Activated T-helper 2 cell treated with anti-CD3 and anti-CD28 coated beads, Interferon-gamma antibody, Interleukin-2, Interleukin-4, amounts not matched to agents 10 μg/mL and 5 μg/mL and 100 μg/mL, durations not matched to agents 14 hours and 24 hours and 36 hours (primary cell): ENCODE data around the gene TTC33. TPM values are rescaled to one million over a fixed set of nuclear protein-coding genes. Genes with fewer than 3 reads are reported as not detected.

Source experiments
- DNase-seq: peaks from one replicate; pipeline ENCODE4 v3.0.0; 2021; ENCODE audit warnings: low spot score
- H3K27ac Mint-ChIP-seq: one replicate; pipeline ENCODE4 v1.8.0; 2021; ENCODE audit warnings: mixed read lengths
- H3K27me3 Mint-ChIP-seq: one replicate; pipeline ENCODE4 v1.8.0; 2021; ENCODE audit warnings: low read depth, mixed read lengths
- H3K36me3 Mint-ChIP-seq: one replicate; pipeline ENCODE4 v1.8.0; 2021; ENCODE audit warnings: low read depth, mixed read lengths
- H3K4me1 Mint-ChIP-seq: one replicate; pipeline ENCODE4 v1.8.0; 2021; ENCODE audit warnings: low read depth, mixed read lengths
- H3K4me3 Mint-ChIP-seq: one replicate; pipeline ENCODE4 v1.8.0; 2021; ENCODE audit warnings: low read depth, mild to moderate bottlenecking, moderate library complexity, mixed read lengths
- H3K9me3 Mint-ChIP-seq: one replicate; pipeline ENCODE4 v1.8.0; 2021; ENCODE audit warnings: mixed read lengths
- intact Hi-C: fragments of 100-400 bp; cut with micrococcal nuclease; formaldehyde crosslinking; loops from one replicate; pipeline ENCODE4 v1.15.1; 2023
- total RNA-seq: library from RNA; stranded (reverse); gene quantifications from 2 replicates; pipeline ENCODE4 v1.2.3, GENCODE V29; 2022

TTC33 gene
- total RNA-seq, 1 donor from 2014 or later: 29.3 TPM

DNA sequence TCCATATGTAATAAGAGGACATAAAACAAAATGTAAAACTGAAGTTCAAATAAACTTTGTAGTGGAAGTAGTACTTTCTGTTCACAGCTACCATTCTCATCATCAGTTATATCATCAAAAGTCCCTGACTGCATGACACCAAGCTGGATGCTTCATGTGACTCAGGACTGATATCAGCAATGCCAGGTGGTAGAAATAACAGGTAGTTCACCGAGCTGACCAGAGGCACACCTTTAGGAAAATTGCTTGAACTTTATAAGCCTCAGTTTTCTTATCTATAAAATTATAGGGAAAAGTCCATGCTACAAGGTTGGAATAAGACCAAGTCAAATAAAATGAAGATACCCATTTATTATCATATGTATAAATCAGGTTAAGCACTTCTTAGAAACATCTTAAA lies 200.9 kb downstream of the TTC33 start:
- Mint-ChIP-seq H3K27me3 (no peaks in the 10 kb centered on the region), H3K4me1 (peaks cover 6% of the 10 kb centered on the region), H3K4me3 (no peak overlapping the region), H3K36me3 (no peaks in the 10 kb centered on the region), H3K9me3 (peaks cover 5% of the 10 kb centered on the region), H3K27ac (no peak overlapping the region)
- DNase-seq: no peak
- intact Hi-C loops: no loop called here

DNA sequence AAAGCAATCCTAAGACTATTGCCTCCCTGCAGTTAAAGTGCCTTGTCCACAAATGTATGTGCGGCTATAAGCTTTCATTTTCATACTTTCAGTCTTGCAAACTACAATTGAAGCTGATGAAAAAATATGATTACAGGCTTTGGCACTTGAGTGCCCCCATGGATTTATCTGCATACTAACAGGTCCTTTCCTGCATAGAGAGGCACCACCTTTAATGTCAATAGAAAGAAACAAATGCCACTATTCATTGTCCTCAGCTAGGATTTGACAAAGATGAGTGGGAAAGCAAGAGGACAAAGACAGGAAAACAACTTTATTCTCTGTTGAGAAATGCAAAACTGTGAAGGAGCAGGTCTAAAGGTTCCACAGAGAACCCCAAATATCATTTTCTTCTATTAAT lies 201.7 kb downstream of the TTC33 start:
- intact Hi-C loops: no loop called here
- no peak for DNase-seq
- Mint-ChIP-seq H3K27ac (no peak overlapping the region), H3K4me1 (peaks cover 6% of the 10 kb centered on the region), H3K27me3 (no peaks in the 10 kb centered on the region), H3K9me3 (peaks cover 5% of the 10 kb centered on the region), H3K36me3 (no peaks in the 10 kb centered on the region), H3K4me3 (no peak overlapping the region)

DNA sequence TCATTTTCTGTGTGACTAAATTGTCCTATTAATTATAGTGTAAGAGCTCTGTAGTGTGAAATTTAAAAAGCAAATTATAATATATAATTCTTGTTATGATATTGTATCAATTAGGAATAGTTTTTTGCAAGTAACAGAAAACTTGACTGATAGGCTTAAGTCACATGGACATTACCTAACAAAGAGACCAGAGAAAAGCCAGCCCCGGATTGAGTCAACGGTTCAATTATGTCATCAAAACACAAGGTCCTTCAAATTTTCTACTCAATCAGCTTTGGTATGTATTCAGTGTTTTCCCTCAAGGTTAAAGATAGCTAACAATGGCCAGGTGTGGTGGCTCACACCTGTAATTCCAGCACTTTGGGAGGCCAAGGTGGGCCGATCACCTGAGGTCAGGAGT lies 202.8 kb downstream of the TTC33 start:
- H3K4me3 Mint-ChIP-seq: no peak overlapping the region

DNA sequence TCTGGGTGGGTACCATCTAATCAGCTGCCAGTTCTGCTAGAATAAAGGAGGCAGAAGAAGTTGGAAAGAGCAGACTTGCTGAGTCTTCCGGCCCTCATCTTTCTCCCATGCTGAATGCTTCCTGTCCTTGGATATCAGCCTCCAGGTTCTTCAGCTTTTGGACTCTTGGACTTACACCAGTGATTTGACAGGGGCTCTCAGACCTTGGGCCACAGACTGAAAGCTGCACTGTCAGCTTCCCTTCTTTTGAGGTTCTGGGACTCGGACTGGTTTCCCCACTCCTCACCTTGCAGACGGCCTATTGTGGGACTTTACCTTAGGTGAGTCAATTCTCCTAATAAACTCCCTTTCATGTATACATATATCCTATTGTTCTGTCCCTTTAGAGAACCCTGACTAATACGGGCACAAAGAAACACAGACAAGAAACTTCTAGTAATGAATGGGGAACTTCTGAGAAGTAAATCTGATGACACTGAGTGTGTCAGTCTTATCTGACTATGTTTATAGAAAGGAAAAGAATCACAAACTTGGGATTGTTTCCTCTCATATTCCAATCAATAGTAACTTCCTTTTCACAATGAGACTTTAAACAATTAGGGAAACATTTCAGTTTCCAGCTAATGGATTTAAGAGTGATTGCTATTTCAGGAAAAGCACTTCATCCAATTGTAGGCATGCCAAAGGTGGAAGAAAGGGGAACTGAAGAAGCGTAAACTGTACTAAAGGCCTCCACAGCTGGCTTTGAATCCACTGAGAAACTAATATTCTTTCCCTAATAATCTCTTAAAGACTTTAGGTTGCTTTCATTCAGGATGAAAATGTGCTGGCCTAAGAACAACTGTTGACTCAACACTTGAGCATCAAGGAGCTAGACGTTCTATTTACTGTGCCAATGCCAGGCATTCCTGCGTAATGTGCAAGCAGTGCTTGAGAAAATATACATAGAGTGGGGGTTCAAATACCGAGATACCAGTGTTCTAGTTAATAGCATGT lies 204.0 kb downstream of the TTC33 start:
- intact Hi-C loops: no loop called here
- H3K36me3 Mint-ChIP-seq: no peaks in the 10 kb centered on the region
- H3K9me3 Mint-ChIP-seq: peaks cover 5% of the 10 kb centered on the region
- DNase-seq: no peak
- H3K4me3 Mint-ChIP-seq: no peak overlapping the region
- no peaks in the 10 kb centered on the region for H3K27me3 Mint-ChIP-seq
- peaks cover 6% of the 10 kb centered on the region for H3K4me1 Mint-ChIP-seq
- no peak overlapping the region for H3K27ac Mint-ChIP-seq

More for the DNA sequence above, 202.8 kb downstream of the TTC33 start:
- H3K4me1 Mint-ChIP-seq: peaks cover 6% of the 10 kb centered on the region
- intact Hi-C loops: no loop called here
- peaks cover 5% of the 10 kb centered on the region for H3K9me3 Mint-ChIP-seq
- H3K27me3 Mint-ChIP-seq: no peaks in the 10 kb centered on the region
- H3K27ac Mint-ChIP-seq: no peak overlapping the region
- DNase-seq: no peak
- H3K36me3 Mint-ChIP-seq: no peaks in the 10 kb centered on the region

DNA sequence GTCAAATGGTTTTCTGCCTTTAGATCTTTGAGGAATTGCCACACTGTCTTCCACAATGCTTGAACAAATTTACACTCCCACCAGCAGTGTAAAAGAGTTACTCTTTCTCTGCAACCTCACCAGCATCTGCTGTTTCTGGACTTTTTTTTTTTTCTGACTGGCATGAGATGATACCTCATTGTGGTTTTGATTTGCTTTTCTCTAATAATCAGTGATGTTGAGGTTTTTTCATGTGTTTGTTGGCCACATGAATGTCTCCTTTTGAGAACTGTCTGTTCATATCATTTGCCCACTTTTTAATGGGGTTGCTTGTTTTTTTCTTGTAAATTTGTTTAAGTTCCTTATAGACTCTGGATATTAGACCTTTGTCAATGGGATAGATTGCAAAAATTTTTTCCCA lies 205.3 kb downstream of the TTC33 start:
- intact Hi-C loops: no loop called here

DNA sequence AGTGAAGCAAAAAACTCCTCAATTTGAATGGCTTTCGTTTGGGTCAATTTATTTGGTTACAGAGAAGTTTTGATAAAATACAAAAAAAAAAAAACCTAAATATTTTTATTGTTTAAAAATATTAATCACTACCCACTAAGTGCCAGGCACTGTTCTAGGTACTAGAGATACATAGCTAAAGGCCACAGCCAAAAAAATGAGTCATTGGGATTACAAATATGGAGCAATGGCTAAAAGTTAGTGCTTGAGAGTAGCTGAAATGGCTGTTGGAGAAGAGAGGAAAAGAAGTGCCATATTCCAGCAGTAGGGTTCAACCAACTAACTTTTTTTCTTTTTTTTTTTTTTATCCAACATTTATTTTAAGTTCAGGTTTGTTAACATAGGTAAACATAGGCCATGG lies 206.1 kb downstream of the TTC33 start:
- Mint-ChIP-seq H3K36me3 (no peaks in the 10 kb centered on the region), H3K27ac (no peak overlapping the region), H3K27me3 (no peaks in the 10 kb centered on the region), H3K9me3 (peaks cover 5% of the 10 kb centered on the region), H3K4me1 (peaks cover 6% of the 10 kb centered on the region), H3K4me3 (no peak overlapping the region)
- no peak for DNase-seq
- intact Hi-C loops: no loop called here

More for the DNA sequence above, 205.3 kb downstream of the TTC33 start:
- DNase-seq: no peak
- no peaks in the 10 kb centered on the region for H3K27me3 Mint-ChIP-seq
- H3K4me3 Mint-ChIP-seq: no peak overlapping the region
- no peak overlapping the region for H3K27ac Mint-ChIP-seq
- H3K9me3 Mint-ChIP-seq: peaks cover 5% of the 10 kb centered on the region
- H3K36me3 Mint-ChIP-seq: no peaks in the 10 kb centered on the region
- peaks cover 6% of the 10 kb centered on the region for H3K4me1 Mint-ChIP-seq

DNA sequence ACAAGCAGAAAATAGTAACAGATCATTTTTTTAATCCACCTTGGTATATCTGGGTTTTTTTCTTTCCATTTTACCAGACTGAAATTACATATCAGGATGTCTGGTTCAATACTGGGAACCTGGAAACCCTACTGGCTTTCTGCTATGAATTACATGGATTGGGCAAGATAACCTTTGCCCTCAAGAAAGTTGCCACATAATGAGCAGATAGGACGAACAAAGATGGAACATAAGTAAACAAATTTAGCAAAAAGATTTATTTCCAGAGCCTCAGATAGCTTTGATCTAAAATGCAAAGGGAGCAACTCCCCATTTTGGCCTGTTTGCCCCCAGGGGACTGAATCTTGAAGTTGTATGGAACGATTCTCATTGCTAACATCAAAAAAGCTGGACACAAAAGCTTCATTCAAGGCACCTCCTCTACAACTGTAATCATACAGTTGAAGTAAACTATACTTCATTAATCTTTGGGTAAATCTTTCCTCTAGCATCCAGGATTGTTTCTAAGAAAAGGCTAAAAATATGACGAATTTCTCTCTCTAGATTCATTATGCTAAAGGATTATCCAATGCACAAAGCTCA lies 207.7 kb downstream of the TTC33 start:
- Mint-ChIP-seq H3K9me3 (peaks cover 5% of the 10 kb centered on the region), H3K27me3 (no peaks in the 10 kb centered on the region), H3K4me1 (peaks cover 2% of the 10 kb centered on the region), H3K27ac (no peak overlapping the region), H3K36me3 (no peaks in the 10 kb centered on the region), H3K4me3 (no peak overlapping the region)
- intact Hi-C loops: no loop called here
- DNase-seq: no peak

DNA sequence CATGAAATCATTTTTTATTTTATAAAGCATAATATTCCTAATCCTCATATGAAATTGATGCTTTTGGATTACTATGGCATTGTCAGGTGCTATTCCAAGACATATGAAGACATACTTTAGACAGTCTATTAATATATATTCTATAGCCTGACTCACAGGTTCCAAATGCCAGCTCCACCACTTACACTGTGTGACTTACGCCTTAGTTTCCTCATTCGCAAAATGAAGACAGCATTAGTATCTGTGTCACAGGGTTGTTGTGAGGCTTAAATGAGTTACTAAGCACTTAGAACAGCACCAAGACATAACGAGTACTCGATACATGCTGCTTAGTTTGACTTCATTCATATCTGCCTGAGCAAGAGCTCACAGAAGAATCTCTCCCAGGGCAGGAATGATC lies 208.2 kb downstream of the TTC33 start:
- intact Hi-C loops: no loop called here
- H3K27me3 Mint-ChIP-seq: no peaks in the 10 kb centered on the region
- H3K4me1 Mint-ChIP-seq: peaks cover 2% of the 10 kb centered on the region
- H3K9me3 Mint-ChIP-seq: peaks cover 5% of the 10 kb centered on the region
- DNase-seq: no peak
- no peak overlapping the region for H3K4me3 Mint-ChIP-seq
- H3K36me3 Mint-ChIP-seq: no peaks in the 10 kb centered on the region
- H3K27ac Mint-ChIP-seq: no peak overlapping the region

DNA sequence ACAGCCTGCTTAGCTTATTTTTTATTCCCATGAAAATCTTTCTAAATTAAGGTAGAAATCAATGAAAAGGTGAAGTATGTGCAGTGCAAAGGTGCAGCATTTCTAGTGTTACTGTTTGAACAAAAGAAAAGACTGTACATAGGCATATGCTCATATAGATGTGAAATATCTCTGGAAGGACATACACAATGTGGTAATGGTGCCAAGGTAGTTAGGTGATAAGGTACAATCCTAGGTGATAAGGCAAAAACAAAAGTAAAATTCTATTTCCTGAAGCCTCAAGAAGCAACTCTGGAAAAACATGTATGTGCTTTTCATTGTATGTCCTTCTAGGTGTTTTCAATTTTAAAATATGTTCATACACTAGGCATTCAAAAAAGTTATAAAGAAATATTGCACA lies 215.5 kb downstream of the TTC33 start:
- Mint-ChIP-seq H3K36me3 (peaks cover 13% of the 10 kb centered on the region), H3K27ac (no peak overlapping the region), H3K4me3 (no peak overlapping the region), H3K9me3 (peaks cover 17% of the 10 kb centered on the region), H3K27me3 (no peaks in the 10 kb centered on the region), H3K4me1 (no peaks in the 10 kb centered on the region)
- intact Hi-C loops: no loop called here
- DNase-seq: no peak

DNA sequence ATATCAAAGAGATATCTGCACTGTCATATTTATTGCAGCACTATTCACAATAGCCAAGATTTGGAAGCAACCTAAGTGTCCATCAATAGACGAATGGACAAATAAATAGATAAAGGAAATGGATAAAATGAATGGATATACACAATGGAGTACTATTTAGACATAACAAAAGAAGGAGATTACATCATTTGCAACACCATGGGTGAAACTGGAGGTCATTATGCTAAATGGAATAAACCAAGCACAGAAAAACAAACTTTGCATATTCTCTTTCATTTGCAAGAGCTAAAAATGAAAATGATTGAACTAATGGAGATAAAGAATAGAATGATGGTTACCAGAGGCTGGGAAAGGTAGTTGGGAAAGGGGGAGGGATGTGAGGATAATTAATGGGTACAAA lies 231.1 kb downstream of the TTC33 start:
- Mint-ChIP-seq H3K27me3 (no peaks in the 10 kb centered on the region), H3K4me3 (no peak overlapping the region), H3K36me3 (peaks cover 6% of the 10 kb centered on the region), H3K4me1 (peaks cover 14% of the 10 kb centered on the region), H3K9me3 (peaks cover 14% of the 10 kb centered on the region), H3K27ac (no peak overlapping the region)
- DNase-seq: no peak
- intact Hi-C loops: no loop called here

DNA sequence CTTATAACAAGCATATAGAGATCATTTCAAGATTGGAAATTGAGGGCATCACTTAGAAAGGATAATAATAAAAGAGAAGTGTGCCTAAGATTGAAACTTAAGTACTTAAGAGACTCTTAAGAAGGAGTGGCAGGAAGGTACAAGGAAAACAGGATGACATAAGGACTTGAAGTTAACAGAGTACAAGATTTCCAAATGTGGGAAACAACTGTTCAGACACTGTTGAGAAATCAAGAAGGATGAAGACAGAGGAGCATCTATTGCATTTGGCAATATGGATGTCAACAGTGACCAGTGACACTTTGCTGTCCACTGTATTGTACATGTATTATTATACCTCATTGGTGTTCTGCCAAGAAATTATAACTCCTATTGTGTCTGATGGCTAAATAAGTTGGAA lies 233.8 kb downstream of the TTC33 start:
- intact Hi-C loops: no loop called here
- DNase-seq: no peak
- peaks cover 14% of the 10 kb centered on the region for H3K9me3 Mint-ChIP-seq
- H3K27ac Mint-ChIP-seq: no peak overlapping the region
- H3K27me3 Mint-ChIP-seq: no peaks in the 10 kb centered on the region
- no peaks in the 10 kb centered on the region for H3K36me3 Mint-ChIP-seq
- H3K4me1 Mint-ChIP-seq: peaks cover 14% of the 10 kb centered on the region
- H3K4me3 Mint-ChIP-seq: no peak overlapping the region

DNA sequence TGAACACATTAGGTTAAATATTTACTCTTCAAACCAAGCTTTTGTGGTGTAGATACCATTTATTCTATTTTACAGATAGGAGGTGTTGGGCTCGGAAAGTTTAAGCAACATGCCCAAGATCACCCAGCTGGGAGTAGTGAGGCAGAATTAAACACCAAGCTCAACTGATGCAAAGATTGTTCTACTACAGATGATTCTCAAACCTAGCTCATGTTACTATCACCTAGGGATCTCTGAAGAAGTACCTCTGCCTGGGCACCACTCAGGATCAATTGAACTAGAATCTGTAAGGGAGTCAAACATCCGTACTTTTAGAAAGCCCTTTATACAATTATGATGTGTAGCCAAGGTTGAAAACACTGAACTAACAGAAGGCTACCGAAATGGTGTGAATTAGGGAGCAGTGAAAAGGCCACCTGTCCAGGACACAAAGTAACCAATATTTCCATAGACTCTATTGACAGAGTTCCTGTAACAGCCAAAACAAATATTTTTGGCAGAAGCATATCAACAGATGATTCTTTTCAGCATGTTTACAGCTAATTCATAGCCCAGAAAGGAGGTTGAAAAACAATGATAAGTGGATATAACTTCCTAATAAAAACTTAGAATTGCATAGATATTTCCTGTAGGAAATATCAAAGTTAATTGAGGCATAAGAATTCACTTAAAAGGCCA lies 234.5 kb downstream of the TTC33 start:
- H3K27ac Mint-ChIP-seq: no peak overlapping the region
- intact Hi-C loops: no loop called here

DNA sequence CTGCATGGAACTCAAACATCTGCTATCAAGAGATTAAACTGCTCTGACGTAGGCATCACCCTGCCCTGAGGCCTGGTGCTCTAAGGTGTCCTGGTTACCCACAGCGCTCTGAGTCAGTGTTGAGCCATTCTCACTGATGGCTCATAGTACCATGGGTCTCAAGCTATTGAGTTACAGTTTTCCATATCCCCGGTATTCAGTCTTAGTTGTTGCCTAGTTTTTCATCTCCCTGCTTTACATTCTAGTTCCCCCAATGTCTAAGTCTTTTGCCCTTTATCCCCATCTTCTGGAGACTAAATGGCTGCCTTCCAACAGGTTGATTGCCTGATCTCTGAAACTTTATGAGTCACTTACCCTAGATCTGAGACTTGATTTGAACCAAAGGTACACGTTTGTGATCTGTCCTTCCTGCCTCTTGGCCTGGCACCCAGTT lies 237.3 kb downstream of the TTC33 start:
- Mint-ChIP-seq H3K4me3 (no peak overlapping the region), H3K4me1 (peaks cover 32% of the 10 kb centered on the region), H3K27me3 (no peaks in the 10 kb centered on the region), H3K36me3 (no peaks in the 10 kb centered on the region), H3K27ac (no peak overlapping the region), H3K9me3 (peaks cover 21% of the 10 kb centered on the region)
- DNase-seq: no peak
- intact Hi-C loops: no loop called here

More for the DNA sequence above, 234.5 kb downstream of the TTC33 start:
- H3K36me3 Mint-ChIP-seq: no peaks in the 10 kb centered on the region
- no peak overlapping the region for H3K4me3 Mint-ChIP-seq
- H3K9me3 Mint-ChIP-seq: peaks cover 16% of the 10 kb centered on the region
- no peak for DNase-seq
- H3K27me3 Mint-ChIP-seq: no peaks in the 10 kb centered on the region
- peaks cover 15% of the 10 kb centered on the region for H3K4me1 Mint-ChIP-seq
